SK-N-SH treated with all-trans-retinoic acid at 6 μM for 48 hours (cell line): ENCODE data around the gene MYH11.

ENCODE experiments used
- ARNTL ChIP-seq: fragments of 450-650 bp; formaldehyde crosslinking; IDR thresholded peaks from 2 replicates; pipeline ENCODE4 v1.5.0; 2020; ENCODE audit warnings: low read depth, mild to moderate bottlenecking, moderate library complexity, borderline replicate concordance
- CSDC2 ChIP-seq: fragments of 250-450 bp; sonication (Bioruptor Pico); IDR thresholded peaks from 2 replicates; pipeline ENCODE4 v1.5.0; 2020; ENCODE audit warnings: mild to moderate bottlenecking, moderate library complexity
- GLIS3 ChIP-seq: fragments of 250-450 bp; sonication (Bioruptor Pico); IDR thresholded peaks from 2 replicates; pipeline ENCODE4 v1.5.0; 2020; ENCODE audit warnings: mild to moderate bottlenecking, moderate library complexity
- ISL1 ChIP-seq: fragments of 250-450 bp; sonication (Bioruptor Pico); IDR thresholded peaks from 2 replicates; pipeline ENCODE4 v2.1.2; 2022; ENCODE audit warnings: mild to moderate bottlenecking, moderate library complexity
- OSR1 ChIP-seq: fragments of 250-450 bp; sonication (Bioruptor Pico); IDR thresholded peaks from 2 replicates; pipeline ENCODE4 v1.8.0; 2022; ENCODE audit warnings: moderate library complexity, mild to moderate bottlenecking, inconsistent platforms
- RARB ChIP-seq: fragments of 250-450 bp; sonication (Bioruptor Pico); IDR thresholded peaks from 2 replicates; pipeline ENCODE4 v1.8.0; 2021; ENCODE audit warnings: mild to moderate bottlenecking, moderate library complexity
- TOX ChIP-seq: fragments of 250-450 bp; sonication (Bioruptor Pico); IDR thresholded peaks from 2 replicates; pipeline ENCODE4 v1.8.0; 2021; ENCODE audit warnings: mild to moderate bottlenecking, moderate library complexity, borderline replicate concordance
- ZFP30 ChIP-seq: fragments of 450-650 bp; formaldehyde crosslinking; IDR thresholded peaks from 2 replicates; pipeline ENCODE4 v1.5.0; 2022; ENCODE audit warnings: mild to moderate bottlenecking, moderate library complexity
- ZNF70 ChIP-seq: fragments of 450-650 bp; formaldehyde crosslinking; IDR thresholded peaks from 2 replicates; pipeline ENCODE4 v1.5.0; 2020; ENCODE audit warnings: mild to moderate bottlenecking, moderate library complexity
- ZNF8 ChIP-seq: fragments of 450-650 bp; formaldehyde crosslinking; IDR thresholded peaks from 2 replicates; pipeline ENCODE4 v1.5.0; 2020; ENCODE audit warnings: mild to moderate bottlenecking, moderate library complexity
- TF ChIP-seq, protein P1 (sequence below): fragments of 250-450 bp; sonication (Bioruptor Pico); IDR thresholded peaks from 2 replicates; pipeline ENCODE4 v1.8.0; 2020; ENCODE audit warnings: mild to moderate bottlenecking, moderate library complexity, borderline replicate concordance
- TF ChIP-seq, protein P2 (sequence below): fragments of 250-450 bp; sonication (Bioruptor Pico); IDR thresholded peaks from 2 replicates; pipeline ENCODE4 v1.5.1; 2021; ENCODE audit warnings: mild to moderate bottlenecking, moderate library complexity
- TF ChIP-seq, protein P3 (sequence below): fragments of 250-450 bp; sonication (Bioruptor Pico); IDR thresholded peaks from 2 replicates; pipeline ENCODE4 v1.5.1; 2020; ENCODE audit warnings: low read depth, mild to moderate bottlenecking, moderate library complexity
- TF ChIP-seq, protein P4 (sequence below): fragments of 250-450 bp; sonication (Bioruptor Pico); IDR thresholded peaks from 2 replicates; pipeline ENCODE4 v1.5.0; 2020; ENCODE audit warnings: mild to moderate bottlenecking, moderate library complexity

DNA sequence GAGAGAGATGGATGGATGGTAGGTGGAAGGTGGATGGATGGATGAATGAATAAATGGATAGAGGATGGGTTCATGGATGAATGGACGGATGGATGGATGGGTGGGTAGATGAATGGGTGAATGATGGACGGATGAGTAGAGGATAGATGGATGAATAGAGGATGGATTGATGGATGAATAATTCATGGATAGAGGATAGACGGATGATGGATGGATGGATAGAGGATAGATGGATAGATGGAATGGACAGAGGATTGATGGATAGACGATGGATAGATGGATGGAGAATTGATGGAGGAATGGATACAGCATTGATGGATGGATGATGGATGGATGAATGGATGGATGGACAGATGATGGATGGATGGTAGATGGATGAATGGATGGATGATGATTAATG lies 91.7 kb downstream of the MYH11 start:
- TF ChIP-seq, protein P1, sequence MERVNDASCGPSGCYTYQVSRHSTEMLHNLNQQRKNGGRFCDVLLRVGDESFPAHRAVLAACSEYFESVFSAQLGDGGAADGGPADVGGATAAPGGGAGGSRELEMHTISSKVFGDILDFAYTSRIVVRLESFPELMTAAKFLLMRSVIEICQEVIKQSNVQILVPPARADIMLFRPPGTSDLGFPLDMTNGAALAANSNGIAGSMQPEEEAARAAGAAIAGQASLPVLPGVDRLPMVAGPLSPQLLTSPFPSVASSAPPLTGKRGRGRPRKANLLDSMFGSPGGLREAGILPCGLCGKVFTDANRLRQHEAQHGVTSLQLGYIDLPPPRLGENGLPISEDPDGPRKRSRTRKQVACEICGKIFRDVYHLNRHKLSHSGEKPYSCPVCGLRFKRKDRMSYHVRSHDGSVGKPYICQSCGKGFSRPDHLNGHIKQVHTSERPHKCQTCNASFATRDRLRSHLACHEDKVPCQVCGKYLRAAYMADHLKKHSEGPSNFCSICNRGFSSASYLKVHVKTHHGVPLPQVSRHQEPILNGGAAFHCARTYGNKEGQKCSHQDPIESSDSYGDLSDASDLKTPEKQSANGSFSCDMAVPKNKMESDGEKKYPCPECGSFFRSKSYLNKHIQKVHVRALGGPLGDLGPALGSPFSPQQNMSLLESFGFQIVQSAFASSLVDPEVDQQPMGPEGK (CRISPR knock-in tag), result no peak
- no peak for TF ChIP-seq ARNTL
- TF ChIP-seq CSDC2 (CRISPR knock-in tag), result no peak
- TF ChIP-seq, protein P2, sequence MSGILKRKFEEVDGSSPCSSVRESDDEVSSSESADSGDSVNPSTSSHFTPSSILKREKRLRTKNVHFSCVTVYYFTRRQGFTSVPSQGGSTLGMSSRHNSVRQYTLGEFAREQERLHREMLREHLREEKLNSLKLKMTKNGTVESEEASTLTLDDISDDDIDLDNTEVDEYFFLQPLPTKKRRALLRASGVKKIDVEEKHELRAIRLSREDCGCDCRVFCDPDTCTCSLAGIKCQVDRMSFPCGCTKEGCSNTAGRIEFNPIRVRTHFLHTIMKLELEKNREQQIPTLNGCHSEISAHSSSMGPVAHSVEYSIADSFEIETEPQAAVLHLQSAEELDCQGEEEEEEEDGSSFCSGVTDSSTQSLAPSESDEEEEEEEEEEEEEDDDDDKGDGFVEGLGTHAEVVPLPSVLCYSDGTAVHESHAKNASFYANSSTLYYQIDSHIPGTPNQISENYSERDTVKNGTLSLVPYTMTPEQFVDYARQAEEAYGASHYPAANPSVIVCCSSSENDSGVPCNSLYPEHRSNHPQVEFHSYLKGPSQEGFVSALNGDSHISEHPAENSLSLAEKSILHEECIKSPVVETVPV (CRISPR knock-in tag), result no peak
- TF ChIP-seq TOX, result no peak
- TF ChIP-seq ZNF8 (CRISPR knock-in tag), result no peak
- no peak for TF ChIP-seq ISL1 (CRISPR knock-in tag)
- no peak for TF ChIP-seq RARB (CRISPR knock-in tag)
- TF ChIP-seq, protein P3, sequence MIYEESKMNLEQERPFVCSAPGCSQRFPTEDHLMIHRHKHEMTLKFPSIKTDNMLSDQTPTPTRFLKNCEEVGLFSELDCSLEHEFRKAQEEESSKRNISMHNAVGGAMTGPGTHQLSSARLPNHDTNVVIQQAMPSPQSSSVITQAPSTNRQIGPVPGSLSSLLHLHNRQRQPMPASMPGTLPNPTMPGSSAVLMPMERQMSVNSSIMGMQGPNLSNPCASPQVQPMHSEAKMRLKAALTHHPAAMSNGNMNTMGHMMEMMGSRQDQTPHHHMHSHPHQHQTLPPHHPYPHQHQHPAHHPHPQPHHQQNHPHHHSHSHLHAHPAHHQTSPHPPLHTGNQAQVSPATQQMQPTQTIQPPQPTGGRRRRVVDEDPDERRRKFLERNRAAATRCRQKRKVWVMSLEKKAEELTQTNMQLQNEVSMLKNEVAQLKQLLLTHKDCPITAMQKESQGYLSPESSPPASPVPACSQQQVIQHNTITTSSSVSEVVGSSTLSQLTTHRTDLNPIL (CRISPR knock-in tag), result no peak
- TF ChIP-seq ZNF70 (CRISPR knock-in tag), result no peak
- no peak for TF ChIP-seq ZFP30 (CRISPR knock-in tag)
- TF ChIP-seq, protein P4, sequence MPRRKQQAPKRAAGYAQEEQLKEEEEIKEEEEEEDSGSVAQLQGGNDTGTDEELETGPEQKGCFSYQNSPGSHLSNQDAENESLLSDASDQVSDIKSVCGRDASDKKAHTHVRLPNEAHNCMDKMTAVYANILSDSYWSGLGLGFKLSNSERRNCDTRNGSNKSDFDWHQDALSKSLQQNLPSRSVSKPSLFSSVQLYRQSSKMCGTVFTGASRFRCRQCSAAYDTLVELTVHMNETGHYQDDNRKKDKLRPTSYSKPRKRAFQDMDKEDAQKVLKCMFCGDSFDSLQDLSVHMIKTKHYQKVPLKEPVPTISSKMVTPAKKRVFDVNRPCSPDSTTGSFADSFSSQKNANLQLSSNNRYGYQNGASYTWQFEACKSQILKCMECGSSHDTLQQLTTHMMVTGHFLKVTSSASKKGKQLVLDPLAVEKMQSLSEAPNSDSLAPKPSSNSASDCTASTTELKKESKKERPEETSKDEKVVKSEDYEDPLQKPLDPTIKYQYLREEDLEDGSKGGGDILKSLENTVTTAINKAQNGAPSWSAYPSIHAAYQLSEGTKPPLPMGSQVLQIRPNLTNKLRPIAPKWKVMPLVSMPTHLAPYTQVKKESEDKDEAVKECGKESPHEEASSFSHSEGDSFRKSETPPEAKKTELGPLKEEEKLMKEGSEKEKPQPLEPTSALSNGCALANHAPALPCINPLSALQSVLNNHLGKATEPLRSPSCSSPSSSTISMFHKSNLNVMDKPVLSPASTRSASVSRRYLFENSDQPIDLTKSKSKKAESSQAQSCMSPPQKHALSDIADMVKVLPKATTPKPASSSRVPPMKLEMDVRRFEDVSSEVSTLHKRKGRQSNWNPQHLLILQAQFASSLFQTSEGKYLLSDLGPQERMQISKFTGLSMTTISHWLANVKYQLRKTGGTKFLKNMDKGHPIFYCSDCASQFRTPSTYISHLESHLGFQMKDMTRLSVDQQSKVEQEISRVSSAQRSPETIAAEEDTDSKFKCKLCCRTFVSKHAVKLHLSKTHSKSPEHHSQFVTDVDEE (CRISPR knock-in tag), result no peak
- TF ChIP-seq GLIS3 (CRISPR knock-in tag), result no peak
- no peak for TF ChIP-seq OSR1 (CRISPR knock-in tag)
